GM12891 (cell line): ENCODE data around the gene TP53I13.

Experiments used
- DNase-seq: peaks from one replicate; pipeline ENCODE4 v3.0.0; 2011; ENCODE audit warnings: low spot score; ENCODE audit not compliant: insufficient read length
- FAIRE-seq: peaks from 2 replicates; lab custom pipeline; 2011; peaks lifted over from hg19 to GRCh38; lab: Jason Lieb, UNC
- PAX5 ChIP-seq: IDR thresholded peaks from 2 replicates; pipeline ENCODE4 v1.6.1; 2011; ENCODE audit warnings: low read length, moderate library complexity, mild to moderate bottlenecking; ENCODE audit not compliant: insufficient read depth, severe bottlenecking
- POLR2A ChIP-seq: IDR thresholded peaks from 2 replicates; pipeline ENCODE4 v1.6.1; 2011; ENCODE audit warnings: low read depth, low read length, control low read depth
- POLR2AphosphoS5 ChIP-seq: IDR thresholded peaks from 2 replicates; pipeline ENCODE4 v1.6.1; 2011; ENCODE audit warnings: low read depth, low read length, control low read depth
- POU2F2 ChIP-seq: IDR thresholded peaks from 2 replicates; pipeline ENCODE4 v1.6.1; 2011; ENCODE audit warnings: low read depth, mild to moderate bottlenecking, control low read depth, low read length, moderate library complexity
- SPI1 ChIP-seq: IDR thresholded peaks from 2 replicates; pipeline ENCODE4 v1.6.1; 2011; ENCODE audit warnings: low read depth, low read length, control low read depth
- TAF1 ChIP-seq: IDR thresholded peaks from 2 replicates; pipeline ENCODE4 v1.6.1; 2011; ENCODE audit warnings: low read depth, low read length, control low read depth

TP53I13 gene

GRCh38 chr17:29597361-29598172 is 29.1 kb downstream of the TP53I13 start:
- DNase-seq, result no peak

GRCh38 chr17:29603109-29603674 is 34.7 kb downstream of the TP53I13 start:
- no peak for DNase-seq
- TF ChIP-seq POU2F2 (no peak), TAF1 (no peak), PAX5 (no peak), POLR2A (no peak)
- no peak for FAIRE-seq

More at GRCh38 chr17:29597361-29598172, 29.1 kb downstream of the TP53I13 start:
- no peak for FAIRE-seq
- TF ChIP-seq POLR2AphosphoS5, result no peak
- TF ChIP-seq SPI1, result no peak

DNA sequence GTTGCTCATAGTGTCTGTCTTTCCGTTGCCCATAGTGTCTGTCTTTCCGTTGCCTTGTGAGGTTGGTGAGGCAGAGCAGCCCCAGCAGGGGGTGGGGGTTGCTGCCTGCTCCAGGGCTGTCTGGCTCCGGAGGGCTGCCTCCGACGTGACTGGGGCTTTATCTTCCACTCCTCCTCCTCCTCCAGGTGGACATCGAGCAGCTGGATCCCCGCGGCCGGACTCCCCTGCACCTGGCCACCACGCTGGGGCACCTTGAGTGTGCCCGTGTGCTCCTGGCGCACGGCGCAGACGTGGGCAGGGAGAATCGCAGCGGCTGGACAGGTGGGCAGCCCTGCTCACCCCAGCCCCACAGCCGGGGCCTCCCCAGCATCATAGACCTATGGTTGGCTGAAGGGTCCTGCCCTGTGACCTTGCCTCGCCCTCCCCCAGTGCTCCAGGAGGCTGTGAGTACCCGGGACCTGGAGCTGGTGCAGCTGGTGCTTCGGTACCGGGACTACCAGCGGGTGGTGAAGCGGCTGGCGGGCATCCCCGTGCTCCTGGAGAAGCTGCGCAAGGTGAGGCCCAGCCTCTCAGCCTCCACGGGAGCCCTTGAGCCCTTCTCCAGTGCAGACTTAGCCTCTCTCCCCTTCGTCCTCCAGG is 39.2 kb downstream of the TP53I13 start:
- DNase-seq (no peak), FAIRE-seq (no peak)
- TF ChIP-seq SPI1 (no peak), PAX5 (no peak), TAF1 (no peak), POU2F2 (no peak), POLR2AphosphoS5 (no peak), POLR2A (no peak)

- TF ChIP-seq SPI1 (no peak), POU2F2 (no peak), POLR2AphosphoS5 (no peak), PAX5 (no peak), POLR2A (no peak), TAF1 (no peak)
Measured at GRCh38 chr17:29608986-29609385, 40.5 kb downstream of the TP53I13 start.

GRCh38 chr17:29610395-29610794 is 41.9 kb downstream of the TP53I13 start:
- no peak for FAIRE-seq
- TF ChIP-seq TAF1, result no peak
- TF ChIP-seq SPI1, result no peak
- TF ChIP-seq POLR2AphosphoS5, result no peak
- TF ChIP-seq PAX5, result no peak
- TF ChIP-seq POLR2A, result no peak
- TF ChIP-seq POU2F2, result no peak
- DNase-seq, result no peak

More at GRCh38 chr17:29608986-29609385, 40.5 kb downstream of the TP53I13 start:
- DNase-seq (no peak), FAIRE-seq (no peak)

DNA sequence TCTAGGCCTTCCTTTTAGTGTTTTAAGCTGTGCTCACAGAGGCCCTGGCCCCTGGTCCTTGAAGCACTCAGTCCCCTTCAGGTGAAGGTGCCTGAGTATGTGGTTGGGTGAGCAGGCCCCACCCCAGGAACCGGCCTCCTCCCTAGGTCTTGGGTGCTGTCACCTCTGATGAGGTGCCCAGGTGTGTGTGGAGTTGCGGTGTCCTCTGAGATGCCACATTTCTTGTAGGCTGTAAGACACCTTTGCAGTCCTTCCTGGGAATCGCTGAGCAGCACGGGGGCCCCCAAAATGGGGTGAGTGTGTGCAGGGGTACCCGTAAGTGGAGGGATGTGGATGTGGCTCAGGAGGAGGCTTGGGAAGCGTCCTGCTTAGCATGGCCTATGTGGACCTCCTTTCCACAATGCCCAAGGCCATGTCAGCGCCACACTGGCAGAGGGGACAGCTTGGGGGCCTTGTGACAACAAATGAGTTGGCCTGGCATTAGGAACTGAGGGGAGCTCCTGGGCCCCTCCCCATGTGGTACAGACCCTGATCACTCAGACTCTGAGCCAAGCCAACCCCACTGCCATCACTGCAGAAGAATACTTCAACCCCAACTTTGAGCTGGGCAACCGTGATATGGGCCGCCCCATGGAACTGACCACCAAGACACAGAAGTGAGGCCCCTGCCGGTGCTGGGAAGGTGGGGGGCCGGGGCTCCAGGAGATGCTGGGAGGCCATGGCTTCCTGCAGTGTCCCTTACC is 43.0 kb downstream of the TP53I13 start:
- TF ChIP-seq POLR2AphosphoS5 (no peak), SPI1 (no peak), POLR2A (no peak), TAF1 (no peak), PAX5 (no peak), POU2F2 (no peak)
- DNase-seq (no peak), FAIRE-seq (no peak)

- DNase-seq, result no peak
- FAIRE-seq, result no peak
- no peak for TF ChIP-seq TAF1
- no peak for TF ChIP-seq SPI1
- TF ChIP-seq POLR2AphosphoS5, result no peak
- TF ChIP-seq POU2F2, result no peak
- no peak for TF ChIP-seq PAX5
- no peak for TF ChIP-seq POLR2A
Measured at GRCh38 chr17:29612094-29612403, 43.5 kb downstream of the TP53I13 start.

GRCh38 chr17:29612404-29613280 is 44.1 kb downstream of the TP53I13 start:
- TF ChIP-seq PAX5 (no peak), TAF1 (no peak), POU2F2 (no peak), SPI1 (no peak), POLR2A (no peak), POLR2AphosphoS5 (no peak)
- DNase-seq (no peak), FAIRE-seq (no peak)

DNA sequence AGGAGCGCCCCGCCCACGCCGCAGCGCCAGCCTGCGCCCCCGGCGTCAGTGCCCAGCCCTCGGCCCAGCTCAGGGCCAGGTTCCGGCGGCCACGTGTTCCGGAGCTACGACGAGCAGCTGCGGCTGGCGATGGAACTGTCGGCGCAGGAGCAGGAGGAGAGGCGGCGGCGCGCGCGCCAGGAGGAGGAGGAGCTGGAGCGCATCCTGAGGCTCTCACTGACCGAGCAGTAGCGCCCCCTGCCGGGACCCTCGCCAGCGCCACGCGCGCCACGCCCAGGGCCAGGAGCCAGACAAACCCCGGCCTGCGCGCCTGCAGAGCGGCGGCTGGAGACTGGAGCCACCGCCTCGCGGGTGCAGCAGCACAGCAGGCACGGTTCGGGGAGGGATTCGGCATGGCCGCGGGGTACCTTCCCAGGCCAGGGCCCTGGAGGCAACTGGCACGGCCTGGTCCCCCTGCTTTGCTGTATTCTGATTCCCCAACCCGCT is 44.9 kb downstream of the TP53I13 start:
- DNase-seq, result peak; percentile 76
- peak; percentile 94 for FAIRE-seq
- TF ChIP-seq POU2F2, result no peak
- TF ChIP-seq PAX5, result peak; percentile 92
